SK-N-SH treated with all-trans-retinoic acid at 6 μM for 48 hours (cell line): Measurements from ENCODE around the gene ARHGEF4.
"Not testable (repeated sequence)": the region's sequence is repeated elsewhere in the genome, so short reads cannot be mapped to it uniquely, and the experiment has no call there.

Experiments
- ATAC-seq: fragments of 200-7000 bp; cut with Tn5 transposase; 3 replicates; pipeline ENCODE4 v1.9.1; 2020; ENCODE audit warnings: mild to moderate bottlenecking, moderate library complexity
- ARNTL ChIP-seq: fragments of 450-650 bp; formaldehyde crosslinking; IDR thresholded peaks from 2 replicates; pipeline ENCODE4 v1.5.0; 2020; ENCODE audit warnings: low read depth, mild to moderate bottlenecking, moderate library complexity, borderline replicate concordance
- BACH2 ChIP-seq: fragments of 250-450 bp; sonication (Bioruptor Pico); IDR thresholded peaks from 2 replicates; pipeline ENCODE4 v1.9.0; 2021; ENCODE audit warnings: mild to moderate bottlenecking, borderline replicate concordance
- CREB5 ChIP-seq: fragments of 250-450 bp; sonication (Bioruptor Pico); IDR thresholded peaks from 2 replicates; pipeline ENCODE4 v1.5.1; 2020; ENCODE audit warnings: low read depth, mild to moderate bottlenecking, moderate library complexity
- CSDC2 ChIP-seq: fragments of 250-450 bp; sonication (Bioruptor Pico); IDR thresholded peaks from 2 replicates; pipeline ENCODE4 v1.5.0; 2020; ENCODE audit warnings: mild to moderate bottlenecking, moderate library complexity
- CSRNP3 ChIP-seq: fragments of 250-450 bp; sonication (Bioruptor Pico); IDR thresholded peaks from 2 replicates; pipeline ENCODE4 v1.5.1; 2021; ENCODE audit warnings: mild to moderate bottlenecking, moderate library complexity
- ESRRG ChIP-seq: fragments of 250-450 bp; sonication (Bioruptor Pico); IDR thresholded peaks from 2 replicates; pipeline ENCODE4 v1.6.1; 2021; ENCODE audit warnings: mild to moderate bottlenecking
- GLIS3 ChIP-seq: fragments of 250-450 bp; sonication (Bioruptor Pico); IDR thresholded peaks from 2 replicates; pipeline ENCODE4 v1.5.0; 2020; ENCODE audit warnings: mild to moderate bottlenecking, moderate library complexity
- ISL1 ChIP-seq: fragments of 250-450 bp; sonication (Bioruptor Pico); IDR thresholded peaks from 2 replicates; pipeline ENCODE4 v2.1.2; 2022; ENCODE audit warnings: mild to moderate bottlenecking, moderate library complexity
- OSR1 ChIP-seq: fragments of 250-450 bp; sonication (Bioruptor Pico); IDR thresholded peaks from 2 replicates; pipeline ENCODE4 v1.8.0; 2022; ENCODE audit warnings: moderate library complexity, mild to moderate bottlenecking, inconsistent platforms
- PATZ1 ChIP-seq: fragments of 250-450 bp; sonication (Bioruptor Pico); IDR thresholded peaks from 2 replicates; pipeline ENCODE4 v1.8.0; 2020; ENCODE audit warnings: mild to moderate bottlenecking, moderate library complexity, borderline replicate concordance
- POU6F1 ChIP-seq: fragments of 250-450 bp; sonication (Bioruptor Pico); IDR thresholded peaks from 2 replicates; pipeline ENCODE4 v1.8.0; 2021; ENCODE audit warnings: low read depth, mild to moderate bottlenecking, moderate library complexity, borderline replicate concordance
- PPARA ChIP-seq: fragments of 250-450 bp; sonication (Bioruptor Pico); IDR thresholded peaks from 2 replicates; pipeline ENCODE4 v1.5.0; 2020; ENCODE audit warnings: mild to moderate bottlenecking, borderline replicate concordance
- RARB ChIP-seq: fragments of 250-450 bp; sonication (Bioruptor Pico); IDR thresholded peaks from 2 replicates; pipeline ENCODE4 v1.8.0; 2021; ENCODE audit warnings: mild to moderate bottlenecking, moderate library complexity
- SNAI2 ChIP-seq: fragments of 250-450 bp; sonication (Bioruptor Pico); IDR thresholded peaks from 2 replicates; pipeline ENCODE4 v1.5.0; 2020; ENCODE audit warnings: mild to moderate bottlenecking, moderate library complexity
- TCF4 ChIP-seq: fragments of 250-450 bp; sonication (Bioruptor Pico); IDR thresholded peaks from 2 replicates; pipeline ENCODE4 v1.8.0; 2021; ENCODE audit warnings: mild to moderate bottlenecking, moderate library complexity, borderline replicate concordance
- TOX ChIP-seq: fragments of 250-450 bp; sonication (Bioruptor Pico); IDR thresholded peaks from 2 replicates; pipeline ENCODE4 v1.8.0; 2021; ENCODE audit warnings: mild to moderate bottlenecking, moderate library complexity, borderline replicate concordance
- TSHZ2 ChIP-seq: fragments of 250-450 bp; sonication (Bioruptor Pico); IDR thresholded peaks from 2 replicates; pipeline ENCODE4 v1.5.0; 2020; ENCODE audit warnings: mild to moderate bottlenecking, moderate library complexity
- ZC3H10 ChIP-seq: fragments of 250-450 bp; sonication (Bioruptor Pico); IDR thresholded peaks from 2 replicates; pipeline ENCODE4 v1.5.1; 2021; ENCODE audit warnings: mild to moderate bottlenecking, moderate library complexity
- ZFP3 ChIP-seq: fragments of 250-450 bp; sonication (Bioruptor Pico); IDR thresholded peaks from 2 replicates; pipeline ENCODE4 v1.5.0; 2020; ENCODE audit warnings: mild to moderate bottlenecking, moderate library complexity
- ZNF565 ChIP-seq: fragments of 450-650 bp; formaldehyde crosslinking; conservative IDR thresholded peaks from 2 replicates; pipeline ENCODE4 v1.5.0; 2020; ENCODE audit warnings: low read depth, mild to moderate bottlenecking, moderate library complexity
- ZNF70 ChIP-seq: fragments of 450-650 bp; formaldehyde crosslinking; IDR thresholded peaks from 2 replicates; pipeline ENCODE4 v1.5.0; 2020; ENCODE audit warnings: mild to moderate bottlenecking, moderate library complexity

ARHGEF4 gene

GRCh38 chr2:131064589-131065512, 228.1 kb downstream of the ARHGEF4 start:
- no peak for ATAC-seq
- TF ChIP-seq ZC3H10 (CRISPR knock-in tag) (no peak), PATZ1 (no peak), ZFP3 (CRISPR knock-in tag) (no peak), CREB5 (CRISPR knock-in tag) (no peak), CSRNP3 (CRISPR knock-in tag) (no peak)

- ATAC-seq, result no peak
- no peak for TF ChIP-seq SNAI2 (CRISPR knock-in tag)
- TF ChIP-seq TCF4 (CRISPR knock-in tag), result no peak
- TF ChIP-seq CREB5 (CRISPR knock-in tag), result no peak
- TF ChIP-seq OSR1 (CRISPR knock-in tag), result no peak
- no peak for TF ChIP-seq ZFP3 (CRISPR knock-in tag)
- no peak for TF ChIP-seq TOX
- no peak for TF ChIP-seq ZNF565 (CRISPR knock-in tag)
- TF ChIP-seq GLIS3 (CRISPR knock-in tag), result no peak
- TF ChIP-seq RARB (CRISPR knock-in tag), result no peak
- no peak for TF ChIP-seq CSRNP3 (CRISPR knock-in tag)
- TF ChIP-seq PPARA (CRISPR knock-in tag), result no peak
- TF ChIP-seq ARNTL (CRISPR knock-in tag), result no peak
- TF ChIP-seq ISL1 (CRISPR knock-in tag), result no peak
- no peak for TF ChIP-seq ZC3H10 (CRISPR knock-in tag)
- no peak for TF ChIP-seq ESRRG
- no peak for TF ChIP-seq ZNF70 (CRISPR knock-in tag)
- no peak for TF ChIP-seq CSDC2 (CRISPR knock-in tag)
- no peak for TF ChIP-seq POU6F1 (CRISPR knock-in tag)
- TF ChIP-seq BACH2 (CRISPR knock-in tag), result no peak
- no peak for TF ChIP-seq TSHZ2
Observed at GRCh38 chr2:131067465-131068125, 230.9 kb downstream of the ARHGEF4 start.

GRCh38 chr2:131068172-131068571, 231.5 kb downstream of the ARHGEF4 start:
- ATAC-seq, result not testable (repeated sequence)

GRCh38 chr2:131075578-131075977, 238.9 kb downstream of the ARHGEF4 start:
- ATAC-seq, result not testable (repeated sequence)
